GM23338 (cell line): Measurements from ENCODE around the gene DPYD. TPM values are rescaled to one million over a fixed set of nuclear protein-coding genes. Genes with fewer than 3 reads are reported as not detected.

ENCODE experiments used
- ATAC-seq: fragments of 200-7000 bp; cut with Tn5 transposase; 3 replicates; pipeline ENCODE4 v1.9.1; 2020
- DNase-seq: peaks from one replicate; pipeline ENCODE4 v3.0.0-alpha.2; 2015; ENCODE audit warnings: low spot score
- H2AFZ ChIP-seq: fragments of 200-600 bp; sonication (generic); 2 replicates; pipeline ENCODE4 v1.8.0; 2016; ENCODE audit warnings: antibody characterized with exemption, mild to moderate bottlenecking, moderate library complexity
- H3F3A ChIP-seq: fragments of 200-600 bp; sonication (generic); replicated peaks from 2 replicates; pipeline ENCODE4 v1.8.0; 2017; ENCODE audit warnings: antibody characterized with exemption, mixed run types, low read depth
- H3K27ac ChIP-seq: fragments of 200-600 bp; sonication (generic); 2 replicates; pipeline ENCODE4 v1.6.1; 2016; ENCODE audit warnings: low read depth
- H3K27me3 ChIP-seq: fragments of 200-600 bp; sonication (generic); 2 replicates; pipeline ENCODE4 v1.8.0; 2016; ENCODE audit warnings: mild to moderate bottlenecking, mixed run types, moderate library complexity; ENCODE audit not compliant: insufficient read depth
- H3K36me3 ChIP-seq: fragments of 200-600 bp; sonication (generic); 2 replicates; pipeline ENCODE4 v1.8.0; 2016; ENCODE audit warnings: mild to moderate bottlenecking; ENCODE audit not compliant: insufficient read depth
- H3K4me1 ChIP-seq: fragments of 200-600 bp; sonication (generic); 2 replicates; pipeline ENCODE4 v1.8.0; 2016; ENCODE audit warnings: mild to moderate bottlenecking, moderate library complexity; ENCODE audit not compliant: insufficient read depth
- H3K4me2 ChIP-seq: fragments of 200-600 bp; sonication (generic); 2 replicates; pipeline ENCODE4 v1.7.1; 2017; ENCODE audit warnings: mixed run types
- H3K4me3 ChIP-seq: fragments of 200-600 bp; sonication (generic); 2 replicates; pipeline ENCODE4 v1.6.1; 2016; ENCODE audit warnings: mixed run types
- H3K79me2 ChIP-seq: fragments of 200-600 bp; sonication (generic); replicated peaks from 2 replicates; pipeline ENCODE4 v1.8.0; 2017; ENCODE audit warnings: mild to moderate bottlenecking; ENCODE audit not compliant: insufficient read depth
- H3K9me2 ChIP-seq: fragments of 200-600 bp; sonication (generic); 2 replicates; pipeline ENCODE4 v1.8.0; 2017; ENCODE audit not compliant: insufficient read depth
- H4K20me1 ChIP-seq: fragments of 200-600 bp; sonication (generic); replicated peaks from 2 replicates; pipeline ENCODE4 v1.8.0; 2017; ENCODE audit warnings: mild to moderate bottlenecking; ENCODE audit not compliant: insufficient read depth
- H3K27ac Mint-ChIP-seq: 2 replicates; pipeline ENCODE4 v1.8.0; 2020; ENCODE audit warnings: inconsistent platforms, mild to moderate bottlenecking, moderate library complexity, mixed read lengths
- H3K27me3 Mint-ChIP-seq: 3 replicates; pipeline ENCODE4 v1.8.0; 2022; ENCODE audit warnings: low read depth, mild to moderate bottlenecking, moderate library complexity, mixed read lengths, inconsistent platforms; ENCODE audit not compliant: insufficient read depth, poor library complexity
- H3K36me3 Mint-ChIP-seq: 3 replicates; pipeline ENCODE4 v1.8.0; 2021; ENCODE audit warnings: low read depth, mild to moderate bottlenecking, inconsistent platforms, moderate library complexity, mixed read lengths
- H3K4me1 Mint-ChIP-seq: 3 replicates; pipeline ENCODE4 v1.8.0; 2020; ENCODE audit warnings: mild to moderate bottlenecking, inconsistent platforms, mixed read lengths
- H3K4me3 Mint-ChIP-seq: 3 replicates; pipeline ENCODE4 v1.8.0; 2021; ENCODE audit warnings: moderate library complexity, mild to moderate bottlenecking, inconsistent platforms, mixed read lengths
- H3K9me3 Mint-ChIP-seq: 3 replicates; pipeline ENCODE4 v1.8.0; 2020; ENCODE audit warnings: moderate library complexity, mild to moderate bottlenecking, inconsistent platforms, mixed read lengths
- CREB1 ChIP-seq: fragments of 250-450 bp; sonication (Bioruptor Pico); IDR thresholded peaks from 2 replicates; pipeline ENCODE4 v1.5.0; 2020; ENCODE audit warnings: low read depth, mild to moderate bottlenecking, moderate library complexity
- EZH2 ChIP-seq: fragments of 200-600 bp; sonication (generic); IDR thresholded peaks from one replicate; pipeline ENCODE4 v1.8.0; 2017; ENCODE audit warnings: antibody characterized with exemption, mild to moderate bottlenecking, low read depth; ENCODE audit not compliant: unreplicated experiment
- JUNB ChIP-seq: IDR thresholded peaks from one replicate; pipeline ENCODE4 v1.6.1; 2016; ENCODE audit warnings: antibody characterized with exemption; ENCODE audit not compliant: unreplicated experiment
- REST ChIP-seq: IDR thresholded peaks from one replicate; pipeline ENCODE4 v1.6.1; 2018; ENCODE audit warnings: antibody characterized with exemption; ENCODE audit not compliant: unreplicated experiment
- ZNF114 ChIP-seq: fragments of 250-450 bp; sonication (Bioruptor Pico); IDR thresholded peaks from 2 replicates; pipeline ENCODE4 v1.5.0; 2020; ENCODE audit warnings: mild to moderate bottlenecking, moderate library complexity
- ZNF331 ChIP-seq: fragments of 250-450 bp; sonication (Bioruptor Pico); IDR thresholded peaks from 2 replicates; pipeline ENCODE4 v1.5.0; 2020; ENCODE audit warnings: low read depth, mild to moderate bottlenecking, moderate library complexity
- ZNF462 ChIP-seq: fragments of 250-450 bp; sonication (Bioruptor Pico); IDR thresholded peaks from 2 replicates; pipeline ENCODE4 v1.5.0; 2020; ENCODE audit warnings: mild to moderate bottlenecking, moderate library complexity
- polyA plus RNA-seq: library from polyadenylated mRNA; unstranded; fragments of >200 nt; fragmentation: Nextera tagmentation; extraction: Ambion mirVana; gene quantifications from 2 replicates; pipeline ENCODE4 v1.2.1, GENCODE V29; 2016
- total RNA-seq: library from RNA; depleted of rRNA; stranded (reverse); fragments of >200 nt; shearing (Covaris generic); gene quantifications from 2 replicates; pipeline ENCODE4 v1.2.3, GENCODE V29; 2014

Gene DPYD
- total and polyA plus RNA-seq, 2 experiments from 2014 or later: 0.50 to 1.6 TPM

- no peaks in the 10 kb centered on the region for H3K4me1 ChIP-seq
- no peak overlapping the region for H3K4me3 ChIP-seq
- Mint-ChIP-seq H3K27me3 (no peaks in the 10 kb centered on the region), H3K4me1 (no peaks in the 10 kb centered on the region), H3K4me3 (no peak overlapping the region), H3K27ac (no peak overlapping the region), H3K36me3 (no peaks in the 10 kb centered on the region), H3K9me3 (no peaks in the 10 kb centered on the region)
- DNase-seq (no peak), ATAC-seq (no peak)
- H3K36me3 ChIP-seq: no peaks in the 10 kb centered on the region
- TF ChIP-seq JUNB (no peak), ZNF114 (CRISPR knock-in tag) (no peak), EZH2 (no peak), ZNF331 (CRISPR knock-in tag) (no peak), CREB1 (CRISPR knock-in tag) (no peak), ZNF462 (CRISPR knock-in tag) (no peak), REST (no peak)
- no peaks in the 10 kb centered on the region for H3K27me3 ChIP-seq
- H3K9me2 ChIP-seq: no peaks in the 10 kb centered on the region
- no peak overlapping the region for H3K27ac ChIP-seq
- H3K79me2 ChIP-seq: no peaks in the 10 kb centered on the region
- H2AFZ ChIP-seq: no peak overlapping the region
- no peaks in the 10 kb centered on the region for H3F3A ChIP-seq
- H3K4me2 ChIP-seq: no peak overlapping the region
- no peaks in the 10 kb centered on the region for H4K20me1 ChIP-seq
Observed at GRCh38 chr1:97833881-97834280, 87.0 kb downstream of the DPYD start.
